Measurements from ENCODE around the gene PPFIA2.

PPFIA2 gene

GRCh38 chr12:81389550-81390099, 369.5 kb downstream of the PPFIA2 start:
- H3K4me2 ChIP-seq = no peak overlapping the region
- H2AFZ ChIP-seq (ENCODE audit: low read depth) = no peak overlapping the region
- no peak overlapping the region for H3K4me3 ChIP-seq (IDR thresholded peaks at IDR 0.05; ENCODE audit: insufficient read depth, low read depth, low read length)
- no peaks in the 10 kb centered on the region for H3K36me3 ChIP-seq (ENCODE audit: insufficient read depth)
- H4K20me1 ChIP-seq (ENCODE audit: insufficient read depth) = no peaks in the 10 kb centered on the region
- no peak overlapping the region for H3K27ac ChIP-seq
- no peaks in the 10 kb centered on the region for H3K79me2 ChIP-seq (ENCODE audit: insufficient read depth, low read depth)
- no peaks in the 10 kb centered on the region for H3K4me1 ChIP-seq (ENCODE audit: low read depth, poor library complexity, severe bottlenecking)
- no peak overlapping the region for H3K9ac ChIP-seq
- no peaks in the 10 kb centered on the region for H3K27me3 ChIP-seq (ENCODE audit: insufficient read depth, low read depth)
- no peak for TF ChIP-seq CTCF (conservative IDR thresholded peaks at IDR 0.05; ENCODE audit: low read depth, low read length)

- Histone ChIP-seq H3K27me3 (ENCODE audit: insufficient read depth, low read depth) (no peaks in the 10 kb centered on the region), H3K9ac (no peak overlapping the region), H3K4me1 (ENCODE audit: low read depth, poor library complexity, severe bottlenecking) (no peaks in the 10 kb centered on the region), H3K36me3 (ENCODE audit: insufficient read depth) (no peaks in the 10 kb centered on the region), H3K4me2 (no peak overlapping the region), H4K20me1 (ENCODE audit: insufficient read depth) (no peaks in the 10 kb centered on the region), H3K79me2 (ENCODE audit: insufficient read depth, low read depth) (no peaks in the 10 kb centered on the region), H3K4me3 (IDR thresholded peaks at IDR 0.05; ENCODE audit: insufficient read depth, low read depth, low read length) (no peak overlapping the region), H2AFZ (ENCODE audit: low read depth) (no peak overlapping the region), H3K27ac (no peak overlapping the region)
- TF ChIP-seq CTCF (conservative IDR thresholded peaks at IDR 0.05; ENCODE audit: low read depth, low read length) = no peak
Measured at GRCh38 chr12:81386101-81386500, 373.0 kb downstream of the PPFIA2 start.

- H4K20me1 ChIP-seq (ENCODE audit: insufficient read depth) = no peaks in the 10 kb centered on the region
- H3K79me2 ChIP-seq (ENCODE audit: insufficient read depth, low read depth) = no peaks in the 10 kb centered on the region
- H3K4me2 ChIP-seq = no peak overlapping the region
- no peaks in the 10 kb centered on the region for H3K36me3 ChIP-seq (ENCODE audit: insufficient read depth)
- no peak overlapping the region for H3K9ac ChIP-seq
- H3K27me3 ChIP-seq (ENCODE audit: insufficient read depth, low read depth) = no peaks in the 10 kb centered on the region
- no peak overlapping the region for H2AFZ ChIP-seq (ENCODE audit: low read depth)
- TF ChIP-seq CTCF (conservative IDR thresholded peaks at IDR 0.05; ENCODE audit: low read depth, low read length) = no peak
- no peak overlapping the region for H3K27ac ChIP-seq
- H3K4me3 ChIP-seq (IDR thresholded peaks at IDR 0.05; ENCODE audit: insufficient read depth, low read depth, low read length) = no peak overlapping the region
- H3K4me1 ChIP-seq (ENCODE audit: low read depth, poor library complexity, severe bottlenecking) = peaks cover under 1% of the 10 kb centered on the region
Measured at GRCh38 chr12:81381951-81382350, 377.2 kb downstream of the PPFIA2 start.

GRCh38 chr12:81378601-81379285, 380.4 kb downstream of the PPFIA2 start:
- H2AFZ ChIP-seq (ENCODE audit: low read depth) = no peak overlapping the region
- no peaks in the 10 kb centered on the region for H3K79me2 ChIP-seq (ENCODE audit: insufficient read depth, low read depth)
- H3K27me3 ChIP-seq (ENCODE audit: insufficient read depth, low read depth) = no peaks in the 10 kb centered on the region
- no peak overlapping the region for H3K9ac ChIP-seq
- no peak overlapping the region for H3K27ac ChIP-seq
- peaks cover 24% of the 10 kb centered on the region for H3K4me1 ChIP-seq (ENCODE audit: low read depth, poor library complexity, severe bottlenecking)
- H3K36me3 ChIP-seq (ENCODE audit: insufficient read depth) = no peaks in the 10 kb centered on the region
- no peak for TF ChIP-seq CTCF (conservative IDR thresholded peaks at IDR 0.05; ENCODE audit: low read depth, low read length)
- no peak overlapping the region for H3K4me3 ChIP-seq (IDR thresholded peaks at IDR 0.05; ENCODE audit: insufficient read depth, low read depth, low read length)
- H3K4me2 ChIP-seq = no peak overlapping the region
- no peaks in the 10 kb centered on the region for H4K20me1 ChIP-seq (ENCODE audit: insufficient read depth)
